HepG2 (cell line): Measurements from ENCODE around the gene MALT1.

ENCODE experiments used
- CEBPB ChIP-seq: IDR thresholded peaks from 2 replicates; pipeline ENCODE4 v1.6.1; 2011; ENCODE audit warnings: low read depth, low read length, improper control_type of control experiment, borderline replicate concordance
- CTCF ChIP-seq: sonication (generic); formaldehyde crosslinking; IDR thresholded peaks from 2 replicates; pipeline ENCODE4 v1.5.0; 2020; ENCODE audit warnings: mild to moderate bottlenecking, missing genetic modification reagents, moderate library complexity
- NONO ChIP-seq, 2 experiments: fragments of 450-650 bp in 1 of 2; sonication (generic) in 1 of 2; formaldehyde crosslinking in 1 of 2; IDR thresholded peaks in 1 of 2; conservative IDR thresholded peaks in 1 of 2; 2 replicates each; pipeline versions ENCODE4 v1.6.1 to v1.8.0; 2017 to 2022; ENCODE audit warnings: mild to moderate bottlenecking in 1 of 2, missing genetic modification reagents in 1 of 2, moderate library complexity in 1 of 2
- PAWR ChIP-seq: sonication (generic); formaldehyde crosslinking; IDR thresholded peaks from 2 replicates; pipeline ENCODE4 v1.4.0; 2020; ENCODE audit warnings: missing genetic modification reagents, mild to moderate bottlenecking, borderline replicate concordance
- RAD21 ChIP-seq: fragments of 450-650 bp; formaldehyde crosslinking; IDR thresholded peaks from 2 replicates; pipeline ENCODE4 v1.5.0; 2020; ENCODE audit warnings: mild to moderate bottlenecking
- RFX5 ChIP-seq: IDR thresholded peaks from 2 replicates; pipeline ENCODE4 v1.6.1; 2011; ENCODE audit warnings: low read depth, low read length, improper control_type of control experiment
- SP2 ChIP-seq: sonication (generic); formaldehyde crosslinking; IDR thresholded peaks from 2 replicates; pipeline ENCODE4 v1.5.1; 2020; ENCODE audit warnings: mild to moderate bottlenecking, missing genetic modification reagents
- ZC3H4 ChIP-seq: sonication (generic); formaldehyde crosslinking; IDR thresholded peaks from 2 replicates; pipeline ENCODE4 v1.4.0; 2020; ENCODE audit warnings: missing genetic modification reagents, borderline replicate concordance
- ZNF354B ChIP-seq: sonication (generic); formaldehyde crosslinking; IDR thresholded peaks from 2 replicates; pipeline ENCODE4 v1.8.0; 2022; ENCODE audit warnings: mild to moderate bottlenecking, missing genetic modification reagents
- ZNF44 ChIP-seq: sonication (generic); formaldehyde crosslinking; IDR thresholded peaks from 2 replicates; pipeline ENCODE4 v1.5.1; 2020; ENCODE audit warnings: mild to moderate bottlenecking, missing genetic modification reagents
- ZSCAN20 ChIP-seq: sonication (generic); formaldehyde crosslinking; IDR thresholded peaks from 2 replicates; pipeline ENCODE4 v1.4.0; 2020; ENCODE audit warnings: missing genetic modification reagents, mild to moderate bottlenecking, borderline replicate concordance

GRCh38 chr18:58780045-58780444, 108.8 kb downstream of the MALT1 start:
- TF ChIP-seq RAD21 (CRISPR knock-in tag) (no peak), ZNF354B (no peak), NONO (IDR thresholded peaks at IDR 0.05) (no peak), NONO (CRISPR knock-in tag; conservative IDR thresholded peaks at IDR 0.05) (no peak), ZNF44 (CRISPR knock-in tag) (no peak), SP2 (no peak), PAWR (CRISPR knock-in tag) (no peak), ZC3H4 (CRISPR knock-in tag) (no peak), ZSCAN20 (CRISPR knock-in tag) (no peak), CTCF (CRISPR knock-in tag) (no peak), CEBPB (no peak), RFX5 (no peak)
